ENCODE data around the gene RABAC1. TPM values are rescaled to one million over a fixed set of nuclear protein-coding genes. Genes with fewer than 3 reads are reported as not detected.

Gene RABAC1
- total RNA-seq, 4 donors from 2014 or later = 75.6 to 235 (median 165) TPM

GRCh38 chr19:41945135-41945766 lies 13.9 kb downstream of the RABAC1 start:
- peak; percentile 83 for DNase-seq
- in situ Hi-C loops (cut with MboI; ENCODE audit: low pct_ligation_motif_present in 1 of 4, low pct_unique_long_range_greater_than_20kb in 1 of 4, low sequenced_read_pairs in 3 of 4) = loop anchor here in 1 of 4 donors (5.0 kb wide), 1 partner anchor 73 kb away; no protein-coding TSS in a partner anchor
- TF ChIP-seq, protein P1, sequence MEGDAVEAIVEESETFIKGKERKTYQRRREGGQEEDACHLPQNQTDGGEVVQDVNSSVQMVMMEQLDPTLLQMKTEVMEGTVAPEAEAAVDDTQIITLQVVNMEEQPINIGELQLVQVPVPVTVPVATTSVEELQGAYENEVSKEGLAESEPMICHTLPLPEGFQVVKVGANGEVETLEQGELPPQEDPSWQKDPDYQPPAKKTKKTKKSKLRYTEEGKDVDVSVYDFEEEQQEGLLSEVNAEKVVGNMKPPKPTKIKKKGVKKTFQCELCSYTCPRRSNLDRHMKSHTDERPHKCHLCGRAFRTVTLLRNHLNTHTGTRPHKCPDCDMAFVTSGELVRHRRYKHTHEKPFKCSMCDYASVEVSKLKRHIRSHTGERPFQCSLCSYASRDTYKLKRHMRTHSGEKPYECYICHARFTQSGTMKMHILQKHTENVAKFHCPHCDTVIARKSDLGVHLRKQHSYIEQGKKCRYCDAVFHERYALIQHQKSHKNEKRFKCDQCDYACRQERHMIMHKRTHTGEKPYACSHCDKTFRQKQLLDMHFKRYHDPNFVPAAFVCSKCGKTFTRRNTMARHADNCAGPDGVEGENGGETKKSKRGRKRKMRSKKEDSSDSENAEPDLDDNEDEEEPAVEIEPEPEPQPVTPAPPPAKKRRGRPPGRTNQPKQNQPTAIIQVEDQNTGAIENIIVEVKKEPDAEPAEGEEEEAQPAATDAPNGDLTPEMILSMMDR (IDR thresholded peaks at IDR 0.05) = no peak
- no peak for TF ChIP-seq POLR2A (IDR thresholded peaks at IDR 0.05)
- TF ChIP-seq EP300 (IDR thresholded peaks at IDR 0.05; ENCODE audit: low read depth) = no peak
- no peak for TF ChIP-seq POLR2AphosphoS5 (IDR thresholded peaks at IDR 0.05)
- intact Hi-C loops (cut with DNase I; ENCODE audit: low total_unique reads) = no loop called here
- Histone ChIP-seq H3K9me3 (no peaks in the 10 kb centered on the region), H3K27me3 (peaks cover 12% of the 10 kb centered on the region), H3K36me3 (no peaks in the 10 kb centered on the region), H3K4me1 (peaks cover 6 to 20% (median 10%) of the 10 kb centered on the region in 4 donors), H3K27ac (peak overlapping the region in 3 of 4 donors; percentile 34 to 64 (median 45)), H3K4me3 (no peak overlapping the region)
- WGBS, 2 donors (ENCODE audit: low coverage in 1 of 2) = 65 to 100% methylated on average over 1 to 8 of the region's 8 CpGs

DNA sequence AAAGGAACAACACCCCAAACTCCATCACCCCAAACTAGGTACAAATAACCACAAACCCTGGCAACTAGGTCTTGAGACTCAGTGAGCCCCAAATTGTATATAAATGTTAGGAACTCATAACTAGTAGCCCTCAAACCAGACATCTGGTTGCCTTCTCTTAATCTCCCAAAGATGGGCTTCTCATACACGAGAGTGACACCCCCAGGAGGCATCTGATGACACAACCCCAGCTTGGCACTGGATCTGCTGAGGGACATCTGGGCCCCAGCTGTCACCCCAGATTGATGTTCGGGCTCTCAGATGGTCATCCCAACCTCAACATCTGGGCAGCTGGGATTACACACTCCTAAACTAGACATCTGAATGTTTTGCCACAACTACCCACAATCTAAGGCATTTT lies 14.8 kb downstream of the RABAC1 start:
- Histone ChIP-seq H3K27me3 (peaks cover 19% of the 10 kb centered on the region), H3K4me3 (no peak overlapping the region), H3K36me3 (no peaks in the 10 kb centered on the region), H3K27ac (peak overlapping the region; percentile 31 to 64 (median 38)), H3K9me3 (no peaks in the 10 kb centered on the region), H3K4me1 (peaks cover 6 to 27% (median 15%) of the 10 kb centered on the region in 4 donors)
- DNase-seq = no peak
- in situ Hi-C loops (cut with MboI; ENCODE audit: low pct_ligation_motif_present in 1 of 4, low pct_unique_long_range_greater_than_20kb in 1 of 4, low sequenced_read_pairs in 3 of 4) = no loop called here
- WGBS, 2 donors (ENCODE audit: low coverage in 1 of 2) = 48% methylated on average over 2 of the region's 2 CpGs; no CpG with 5 or more reads in 1 of the 2 donors
- TF ChIP-seq, protein P1 (IDR thresholded peaks at IDR 0.05) = no peak
- TF ChIP-seq EP300 (IDR thresholded peaks at IDR 0.05; ENCODE audit: low read depth) (no peak), POLR2AphosphoS5 (IDR thresholded peaks at IDR 0.05) (no peak), POLR2A (IDR thresholded peaks at IDR 0.05) (no peak)
- intact Hi-C loops (cut with DNase I; ENCODE audit: low total_unique reads) = no loop called here

GRCh38 chr19:41941410-41942202 lies 17.5 kb downstream of the RABAC1 start:
- intact Hi-C loops (cut with DNase I; ENCODE audit: low total_unique reads) = no loop called here
- Histone ChIP-seq H3K4me1 (peaks cover 6 to 27% (median 15%) of the 10 kb centered on the region in 4 donors), H3K27me3 (peaks cover 19% of the 10 kb centered on the region), H3K36me3 (no peaks in the 10 kb centered on the region), H3K4me3 (peak overlapping the region in 1 of 4 donors; percentile 60), H3K9me3 (no peaks in the 10 kb centered on the region), H3K27ac (peak overlapping the region in 1 of 4 donors; percentile 45)
- WGBS, 2 donors (ENCODE audit: low coverage in 1 of 2) = 88 to 100% methylated on average over 4 to 9 of the region's 9 CpGs
- no peak for DNase-seq
- in situ Hi-C loops (cut with MboI; ENCODE audit: low pct_ligation_motif_present in 1 of 4, low pct_unique_long_range_greater_than_20kb in 1 of 4, low sequenced_read_pairs in 3 of 4) = no loop called here
- TF ChIP-seq, protein P1 (IDR thresholded peaks at IDR 0.05) = no peak
- TF ChIP-seq EP300 (IDR thresholded peaks at IDR 0.05; ENCODE audit: low read depth) = no peak
- no peak for TF ChIP-seq POLR2A (IDR thresholded peaks at IDR 0.05)
- no peak for TF ChIP-seq POLR2AphosphoS5 (IDR thresholded peaks at IDR 0.05)

GRCh38 chr19:41940731-41941409 lies 18.3 kb downstream of the RABAC1 start:
- DNase-seq = no peak
- Histone ChIP-seq H3K4me1 (peaks cover 6 to 21% (median 16%) of the 10 kb centered on the region in 4 donors), H3K36me3 (no peaks in the 10 kb centered on the region), H3K27ac (peak overlapping the region; percentile 12 to 65 (median 42)), H3K9me3 (no peaks in the 10 kb centered on the region), H3K4me3 (peak overlapping the region; percentile 34 to 60 (median 43)), H3K27me3 (peaks cover 25% of the 10 kb centered on the region)
- 0 to 8% methylated on average over 1 to 51 of the region's 53 CpGs for WGBS, 2 donors (ENCODE audit: low coverage in 1 of 2)
- in situ Hi-C loops (cut with MboI; ENCODE audit: low pct_ligation_motif_present in 1 of 4, low pct_unique_long_range_greater_than_20kb in 1 of 4, low sequenced_read_pairs in 3 of 4) (no loop called here), intact Hi-C loops (cut with DNase I; ENCODE audit: low total_unique reads) (no loop called here)
- TF ChIP-seq EP300 (IDR thresholded peaks at IDR 0.05; ENCODE audit: low read depth) (no peak), POLR2A (IDR thresholded peaks at IDR 0.05) (no peak), POLR2AphosphoS5 (IDR thresholded peaks at IDR 0.05) (no peak)
- TF ChIP-seq, protein P1 (IDR thresholded peaks at IDR 0.05) = no peak

All from transverse colon (tissue), 4 donors.